Ectodermal cell (in vitro differentiated cells): ENCODE results near the gene MMD2.
"Not testable (repeated sequence)": the region's sequence is repeated elsewhere in the genome, so short reads cannot be mapped to it uniquely, and the experiment has no call there.

ENCODE experiments used
- H3K27ac ChIP-seq: 2 replicates; pipeline ENCODE4 v1.7.0; 2013; ENCODE audit warnings: mild to moderate bottlenecking, low read depth, low read length; ENCODE audit not compliant: insufficient read depth, poor library complexity, severe bottlenecking
- H3K27me3 ChIP-seq: 2 replicates; pipeline ENCODE4 v1.7.0; 2013; ENCODE audit warnings: mild to moderate bottlenecking, low read length; ENCODE audit not compliant: insufficient read depth, control insufficient read depth, poor library complexity, severe bottlenecking
- H3K36me3 ChIP-seq: one replicate; pipeline ENCODE4 v1.7.0; 2013; ENCODE audit warnings: low read length; ENCODE audit not compliant: control insufficient read depth, insufficient read depth
- H3K4me1 ChIP-seq: one replicate; pipeline ENCODE4 v1.7.0; 2013; ENCODE audit warnings: low read length; ENCODE audit not compliant: control insufficient read depth, insufficient read depth
- H3K4me3 ChIP-seq: 2 replicates; pipeline ENCODE4 v1.7.0; 2013; ENCODE audit warnings: low read depth, low read length, control low read depth; ENCODE audit not compliant: insufficient read depth
- H3K9me3 ChIP-seq: 2 replicates; pipeline ENCODE4 v1.7.0; 2013; ENCODE audit warnings: mild to moderate bottlenecking, low read length, moderate library complexity; ENCODE audit not compliant: control insufficient read depth
- WGBS, 2 experiments: methylation state at CpG; one replicate each; pipeline ENCODE4 v1.1.7; 2013; ENCODE audit warnings: missing lambda C conversion rate in 2 of 2; 5-methylcytosine and 5-hydroxymethylcytosine counted together

MMD2 gene

GRCh38 chr7:4982741-4983140 is 23.8 kb upstream of the MMD2 start:
- H3K27ac ChIP-seq, H3K9me3 ChIP-seq, H3K27me3 ChIP-seq, H3K4me3 ChIP-seq, H3K4me1 ChIP-seq: not testable (repeated sequence)
- 83% methylated on average over 1 of the region's 2 CpGs; no CpG with 5 or more reads in 1 of the 2 experiments for WGBS, 2 experiments
- H3K36me3 ChIP-seq, result peaks cover 17% of the 10 kb centered on the region

- not testable (repeated sequence) for H3K9me3 ChIP-seq, H3K4me1 ChIP-seq, H3K27me3 ChIP-seq, H3K27ac ChIP-seq, H3K4me3 ChIP-seq
- 93% methylated on average over 17 of the region's 17 CpGs for WGBS, 2 experiments
- peaks cover 16% of the 10 kb centered on the region for H3K36me3 ChIP-seq
Observed at GRCh38 chr7:4981295-4981890, 22.4 kb upstream of the MMD2 start.

DNA sequence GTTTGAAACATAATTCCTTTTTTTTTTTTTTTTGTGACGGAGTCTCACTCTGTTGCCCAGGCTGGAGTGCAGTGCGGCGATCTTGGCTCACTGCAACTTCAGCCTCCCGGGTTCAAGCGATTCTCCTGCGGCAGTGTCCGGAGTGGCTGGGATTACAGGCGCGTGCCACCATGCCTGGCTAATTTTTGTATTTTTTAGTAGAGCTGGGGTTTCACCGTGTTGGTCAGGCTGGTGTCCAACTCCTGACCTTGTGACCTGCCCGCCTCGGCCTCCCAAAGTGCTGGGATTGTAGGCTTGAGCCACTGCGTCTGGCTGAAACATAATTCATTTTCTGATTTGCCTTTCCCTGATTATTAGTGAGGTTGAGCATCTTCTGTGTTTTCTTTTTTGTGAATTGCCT is 16.6 kb upstream of the MMD2 start:
- H3K27me3 ChIP-seq, H3K9me3 ChIP-seq, H3K4me3 ChIP-seq, H3K4me1 ChIP-seq, H3K27ac ChIP-seq: not testable (repeated sequence)
- peaks cover 11% of the 10 kb centered on the region for H3K36me3 ChIP-seq
- WGBS, 2 experiments, result 87 to 90% methylated on average over 13 of the region's 13 CpGs

DNA sequence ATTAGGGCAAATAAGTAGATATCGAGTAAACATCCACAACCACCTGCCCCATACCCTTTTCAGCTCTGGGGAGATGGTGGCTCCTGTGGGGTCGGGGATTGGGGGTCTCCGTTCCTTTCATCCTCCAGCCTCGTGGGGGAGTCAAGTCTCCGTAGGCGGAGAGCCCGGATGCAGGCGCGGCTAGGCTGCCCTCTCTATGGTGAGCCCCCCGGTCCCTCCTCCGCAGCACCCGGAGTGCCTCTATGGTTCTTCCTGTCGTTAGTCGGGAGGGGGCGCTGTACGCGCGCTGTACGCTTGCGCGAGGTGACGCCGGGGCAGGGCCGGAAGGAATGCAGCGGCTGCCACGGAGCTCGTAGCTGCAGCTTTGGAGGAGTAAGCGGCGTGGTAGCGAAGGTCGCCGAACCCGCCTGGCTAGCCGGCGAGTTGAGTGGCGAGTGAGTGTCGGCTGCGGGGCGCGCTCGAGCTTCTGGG is 14.8 kb upstream of the MMD2 start:
- H3K27ac ChIP-seq, result peak overlapping the region; percentile 75
- H3K9me3 ChIP-seq, result no peaks in the 10 kb centered on the region
- 2 to 4% methylated on average over 40 to 41 of the region's 41 CpGs for WGBS, 2 experiments
- peak overlapping the region; percentile 72 for H3K4me3 ChIP-seq
- H3K36me3 ChIP-seq, result peaks cover 11% of the 10 kb centered on the region
- no peaks in the 10 kb centered on the region for H3K4me1 ChIP-seq
- H3K27me3 ChIP-seq, result no peaks in the 10 kb centered on the region

DNA sequence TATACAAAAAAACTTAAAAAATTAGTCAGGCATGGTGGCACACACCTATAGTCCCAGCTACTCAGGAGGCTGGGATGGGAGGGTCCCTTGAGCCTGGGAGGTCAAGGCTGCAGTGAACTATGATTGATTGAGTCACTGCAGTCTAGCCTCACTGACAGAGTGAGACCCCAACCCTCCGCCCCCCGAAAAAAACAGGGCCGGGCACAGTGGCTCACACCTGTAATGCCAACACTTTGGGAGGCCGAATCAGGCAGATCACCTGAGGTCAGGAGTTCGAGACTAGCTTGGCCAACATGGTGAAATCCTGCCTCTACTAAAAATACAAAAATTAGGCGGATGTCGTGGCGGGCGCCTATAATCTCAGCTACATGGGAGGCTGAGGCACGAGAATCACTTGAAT is 13.5 kb upstream of the MMD2 start:
- H3K4me1 ChIP-seq, H3K27me3 ChIP-seq, H3K9me3 ChIP-seq, H3K27ac ChIP-seq, H3K4me3 ChIP-seq, H3K36me3 ChIP-seq: not testable (repeated sequence)
- 86 to 88% methylated on average over 10 of the region's 10 CpGs for WGBS, 2 experiments

DNA sequence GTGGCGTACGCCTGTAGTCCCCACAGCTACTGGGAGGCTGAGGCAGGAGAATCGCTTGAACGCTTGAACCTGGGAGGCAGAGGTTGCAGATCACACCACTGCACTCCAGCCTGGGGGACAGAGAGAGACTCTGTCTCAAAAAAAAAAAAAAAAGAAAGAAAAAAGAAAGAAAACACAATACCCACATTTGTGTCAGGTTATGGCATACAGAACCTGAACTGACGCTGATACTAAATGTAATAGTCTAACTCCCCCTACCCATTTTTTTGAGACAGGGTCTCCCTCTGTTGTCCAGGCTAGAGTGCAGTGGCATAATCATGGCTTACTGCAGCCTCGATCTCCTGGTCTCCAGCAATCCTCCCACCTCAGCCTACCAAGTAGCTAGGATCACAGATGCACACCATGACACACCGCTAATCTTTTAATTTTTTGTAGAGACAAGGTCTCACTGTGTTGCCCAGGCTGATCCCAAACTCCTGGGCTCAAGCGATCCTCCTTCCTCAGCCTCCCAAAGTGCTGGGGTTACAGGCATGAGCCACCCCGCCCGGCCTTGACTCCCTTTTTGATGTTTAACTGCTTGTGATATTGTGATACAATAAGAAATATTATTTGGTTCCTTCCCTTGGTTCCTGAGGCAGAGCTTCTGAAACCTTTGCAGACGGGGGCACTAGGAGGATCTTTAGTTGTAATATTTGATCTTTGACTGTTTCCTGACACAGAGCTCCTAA is 6.5 kb upstream of the MMD2 start:
- WGBS, 2 experiments, result 90 to 92% methylated on average over 11 of the region's 11 CpGs
- peaks cover 1% of the 10 kb centered on the region for H3K27me3 ChIP-seq
- no peak overlapping the region for H3K27ac ChIP-seq
- H3K4me1 ChIP-seq, result no peaks in the 10 kb centered on the region
- no peaks in the 10 kb centered on the region for H3K9me3 ChIP-seq
- H3K36me3 ChIP-seq, result no peaks in the 10 kb centered on the region
- H3K4me3 ChIP-seq, result no peak overlapping the region

GRCh38 chr7:4964506-4964905 is 5.5 kb upstream of the MMD2 start:
- Histone ChIP-seq H3K4me3 (no peak overlapping the region), H3K4me1 (no peaks in the 10 kb centered on the region), H3K27ac (no peak overlapping the region), H3K27me3 (peaks cover 3% of the 10 kb centered on the region), H3K36me3 (no peaks in the 10 kb centered on the region), H3K9me3 (no peaks in the 10 kb centered on the region)
- WGBS, 2 experiments, result 84 to 87% methylated on average over 11 of the region's 11 CpGs

DNA sequence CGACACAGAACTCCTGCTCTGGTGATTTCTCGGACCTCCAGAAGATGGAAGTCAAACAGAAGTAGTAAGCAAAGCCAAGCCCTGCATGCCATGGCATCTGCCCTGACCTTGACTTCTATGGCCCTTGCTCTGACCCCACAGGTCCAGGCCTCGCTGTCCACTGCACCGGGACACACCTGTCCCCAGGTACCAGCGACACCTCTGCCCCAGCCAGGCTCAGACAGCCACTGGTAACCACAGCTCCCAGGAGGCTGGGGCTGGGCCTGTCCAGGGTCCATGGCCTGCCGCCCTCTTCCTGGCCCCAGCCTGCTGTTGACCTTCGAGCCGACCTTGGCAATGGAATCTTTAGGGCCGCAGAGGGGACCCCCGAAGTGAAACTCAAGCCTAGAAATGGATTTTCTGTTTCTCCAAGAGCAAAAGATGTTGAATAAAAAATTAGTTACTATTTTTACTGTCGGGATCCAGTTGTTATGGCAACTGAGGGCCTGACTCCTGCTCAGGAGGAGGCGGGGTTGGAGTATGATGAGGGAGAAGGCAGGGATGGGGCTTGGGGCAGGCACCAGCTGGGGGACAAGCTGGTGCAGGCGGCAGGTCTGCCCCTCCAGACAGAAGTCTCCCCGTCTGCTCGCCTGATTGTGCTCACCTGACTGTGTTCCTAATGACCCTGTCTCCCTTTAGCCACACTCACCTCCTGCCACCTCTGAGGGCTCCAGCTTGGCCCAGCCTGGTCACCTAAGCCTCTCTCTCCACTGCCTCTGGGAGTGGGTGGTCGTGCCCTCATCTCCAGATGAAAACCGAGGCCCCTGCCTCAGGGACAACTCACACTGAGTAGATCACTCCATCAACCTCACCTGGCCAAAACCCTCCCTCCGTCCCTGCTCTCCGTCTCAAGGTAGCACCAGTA is 4.1 kb upstream of the MMD2 start:
- no peak overlapping the region for H3K27ac ChIP-seq
- H3K36me3 ChIP-seq, result no peaks in the 10 kb centered on the region
- no peak overlapping the region for H3K4me3 ChIP-seq
- no peaks in the 10 kb centered on the region for H3K9me3 ChIP-seq
- no peaks in the 10 kb centered on the region for H3K4me1 ChIP-seq
- H3K27me3 ChIP-seq, result peaks cover 17% of the 10 kb centered on the region
- 87 to 89% methylated on average over 19 of the region's 19 CpGs for WGBS, 2 experiments

DNA sequence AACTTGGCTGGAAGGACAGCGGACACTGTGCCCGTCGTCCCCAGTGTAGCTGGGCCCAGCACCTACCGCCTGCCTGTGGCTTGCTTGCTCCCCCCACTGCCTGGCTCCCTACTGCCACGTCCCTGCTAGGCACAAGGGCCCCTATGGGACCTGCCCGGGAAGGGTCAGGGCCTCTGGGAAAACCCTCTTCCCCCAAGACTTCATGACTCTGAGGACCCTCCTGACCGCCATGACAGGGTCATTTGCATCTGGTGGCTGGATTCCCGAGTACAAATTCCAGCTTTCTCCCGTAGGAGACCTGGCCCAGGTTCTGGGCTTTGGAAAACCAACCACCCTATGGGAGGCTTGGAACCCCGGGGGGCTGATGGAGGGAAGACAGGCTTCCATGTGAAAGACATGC is 1.4 kb upstream of the MMD2 start:
- Histone ChIP-seq H3K27ac (no peak overlapping the region), H3K27me3 (peaks cover 35% of the 10 kb centered on the region), H3K4me1 (no peaks in the 10 kb centered on the region), H3K4me3 (no peak overlapping the region), H3K9me3 (no peaks in the 10 kb centered on the region), H3K36me3 (no peaks in the 10 kb centered on the region)
- WGBS, 2 experiments, result 57 to 65% methylated on average over 10 of the region's 10 CpGs

GRCh38 chr7:4959893-4960292 is 906 bp upstream of the MMD2 start:
- no peaks in the 10 kb centered on the region for H3K36me3 ChIP-seq
- WGBS, 2 experiments, result 81 to 88% methylated on average over 1 to 2 of the region's 4 CpGs
- no peaks in the 10 kb centered on the region for H3K4me1 ChIP-seq
- H3K9me3 ChIP-seq, result no peaks in the 10 kb centered on the region
- H3K27ac ChIP-seq, result no peak overlapping the region
- H3K4me3 ChIP-seq, result no peak overlapping the region
- peaks cover 35% of the 10 kb centered on the region for H3K27me3 ChIP-seq
